GM12874 (cell line): ENCODE data around the gene FAM114A1.

ENCODE experiments used
- TF ChIP-seq, protein P1 (sequence below): IDR thresholded peaks from 2 replicates; pipeline ENCODE4 v1.5.1; 2011; ENCODE audit warnings: low read depth, mild to moderate bottlenecking, control low read depth, low read length, moderate library complexity; ENCODE audit not compliant: insufficient read depth

The FAM114A1 gene

GRCh38 chr4:38958453-38959190, 91.0 kb downstream of the FAM114A1 start:
- TF ChIP-seq, protein P1, sequence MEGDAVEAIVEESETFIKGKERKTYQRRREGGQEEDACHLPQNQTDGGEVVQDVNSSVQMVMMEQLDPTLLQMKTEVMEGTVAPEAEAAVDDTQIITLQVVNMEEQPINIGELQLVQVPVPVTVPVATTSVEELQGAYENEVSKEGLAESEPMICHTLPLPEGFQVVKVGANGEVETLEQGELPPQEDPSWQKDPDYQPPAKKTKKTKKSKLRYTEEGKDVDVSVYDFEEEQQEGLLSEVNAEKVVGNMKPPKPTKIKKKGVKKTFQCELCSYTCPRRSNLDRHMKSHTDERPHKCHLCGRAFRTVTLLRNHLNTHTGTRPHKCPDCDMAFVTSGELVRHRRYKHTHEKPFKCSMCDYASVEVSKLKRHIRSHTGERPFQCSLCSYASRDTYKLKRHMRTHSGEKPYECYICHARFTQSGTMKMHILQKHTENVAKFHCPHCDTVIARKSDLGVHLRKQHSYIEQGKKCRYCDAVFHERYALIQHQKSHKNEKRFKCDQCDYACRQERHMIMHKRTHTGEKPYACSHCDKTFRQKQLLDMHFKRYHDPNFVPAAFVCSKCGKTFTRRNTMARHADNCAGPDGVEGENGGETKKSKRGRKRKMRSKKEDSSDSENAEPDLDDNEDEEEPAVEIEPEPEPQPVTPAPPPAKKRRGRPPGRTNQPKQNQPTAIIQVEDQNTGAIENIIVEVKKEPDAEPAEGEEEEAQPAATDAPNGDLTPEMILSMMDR = no peak

GRCh38 chr4:38964942-38965775, 97.6 kb downstream of the FAM114A1 start:
- TF ChIP-seq, protein P1 = no peak

- TF ChIP-seq, protein P1 = no peak
Observed at GRCh38 chr4:38965866-38966265, 98.3 kb downstream of the FAM114A1 start.

GRCh38 chr4:38967260-38968095, 99.9 kb downstream of the FAM114A1 start:
- TF ChIP-seq, protein P1 = no peak

DNA sequence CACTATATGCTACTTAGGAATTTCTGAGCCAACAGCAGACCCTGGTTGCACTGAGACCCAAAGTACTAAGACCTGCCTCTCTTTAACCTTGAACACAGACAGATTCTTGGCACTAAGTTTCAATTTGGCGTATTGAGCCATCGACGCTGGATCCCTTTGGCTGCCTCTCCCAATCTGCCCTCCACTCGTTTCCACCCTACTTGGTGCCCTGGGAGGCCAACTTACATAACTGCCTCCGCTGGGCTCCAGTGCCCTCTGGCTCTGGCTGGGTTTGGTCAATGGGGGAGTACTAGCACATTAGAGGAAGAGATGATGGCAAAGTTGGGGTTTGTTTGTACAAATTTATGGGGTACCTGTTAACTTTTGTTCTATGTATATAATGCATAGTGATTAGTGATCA, 101.1 kb downstream of the FAM114A1 start:
- TF ChIP-seq, protein P1 = no peak

- TF ChIP-seq, protein P1 = no peak
Observed at GRCh38 chr4:38976308-38976707, 108.7 kb downstream of the FAM114A1 start.

GRCh38 chr4:38979081-38979480, 111.5 kb downstream of the FAM114A1 start:
- TF ChIP-seq, protein P1 = no peak
